Measurements from ENCODE around the gene MCF2L. TPM values are rescaled to one million over a fixed set of nuclear protein-coding genes. Genes with fewer than 3 reads are reported as not detected.

Gene MCF2L
- total RNA-seq, 1 donor from 2014 or later: 5.6 TPM

GRCh38 chr13:113034451-113035212, 65.6 kb downstream of the MCF2L start:
- H3K4me3 Mint-ChIP-seq (ENCODE audit: unreplicated experiment): no peak overlapping the region
- no peak for DNase-seq (ENCODE audit: extremely low spot score, unreplicated experiment)
- TF ChIP-seq CTCF (IDR thresholded peaks at IDR 0.05): peak; percentile 82
- no peak overlapping the region for H3K27ac Mint-ChIP-seq (ENCODE audit: unreplicated experiment)
- peaks cover 17% of the 10 kb centered on the region for H3K27me3 Mint-ChIP-seq (ENCODE audit: unreplicated experiment)
- peaks cover 4% of the 10 kb centered on the region for H3K36me3 Mint-ChIP-seq (ENCODE audit: unreplicated experiment)
- H3K9me3 Mint-ChIP-seq (ENCODE audit: unreplicated experiment): peaks cover 4% of the 10 kb centered on the region
- peaks cover 3% of the 10 kb centered on the region for H3K4me1 Mint-ChIP-seq (ENCODE audit: unreplicated experiment)

GRCh38 chr13:113035213-113035800, 66.3 kb downstream of the MCF2L start:
- no peak for DNase-seq (ENCODE audit: extremely low spot score, unreplicated experiment)
- peaks cover 17% of the 10 kb centered on the region for H3K27me3 Mint-ChIP-seq (ENCODE audit: unreplicated experiment)
- TF ChIP-seq CTCF (IDR thresholded peaks at IDR 0.05): no peak
- H3K36me3 Mint-ChIP-seq (ENCODE audit: unreplicated experiment): peaks cover 4% of the 10 kb centered on the region
- no peak overlapping the region for H3K27ac Mint-ChIP-seq (ENCODE audit: unreplicated experiment)
- peaks cover 3% of the 10 kb centered on the region for H3K4me1 Mint-ChIP-seq (ENCODE audit: unreplicated experiment)
- H3K4me3 Mint-ChIP-seq (ENCODE audit: unreplicated experiment): no peak overlapping the region
- H3K9me3 Mint-ChIP-seq (ENCODE audit: unreplicated experiment): peaks cover 4% of the 10 kb centered on the region

GRCh38 chr13:113036401-113036800, 67.4 kb downstream of the MCF2L start:
- DNase-seq (ENCODE audit: extremely low spot score, unreplicated experiment): no peak
- no peak overlapping the region for H3K27ac Mint-ChIP-seq (ENCODE audit: unreplicated experiment)
- H3K4me3 Mint-ChIP-seq (ENCODE audit: unreplicated experiment): no peak overlapping the region
- peaks cover 3% of the 10 kb centered on the region for H3K4me1 Mint-ChIP-seq (ENCODE audit: unreplicated experiment)
- peaks cover 9% of the 10 kb centered on the region for H3K27me3 Mint-ChIP-seq (ENCODE audit: unreplicated experiment)
- H3K36me3 Mint-ChIP-seq (ENCODE audit: unreplicated experiment): peaks cover 4% of the 10 kb centered on the region
- H3K9me3 Mint-ChIP-seq (ENCODE audit: unreplicated experiment): peaks cover 4% of the 10 kb centered on the region
- TF ChIP-seq CTCF (IDR thresholded peaks at IDR 0.05): no peak

GRCh38 chr13:113040031-113040430, 71.0 kb downstream of the MCF2L start:
- DNase-seq (ENCODE audit: extremely low spot score, unreplicated experiment): no peak
- Mint-ChIP-seq H3K36me3 (ENCODE audit: unreplicated experiment) (peaks cover 4% of the 10 kb centered on the region), H3K4me3 (ENCODE audit: unreplicated experiment) (no peak overlapping the region), H3K4me1 (ENCODE audit: unreplicated experiment) (peaks cover 2% of the 10 kb centered on the region), H3K27ac (ENCODE audit: unreplicated experiment) (no peak overlapping the region), H3K27me3 (ENCODE audit: unreplicated experiment) (peaks cover 14% of the 10 kb centered on the region), H3K9me3 (ENCODE audit: unreplicated experiment) (peaks cover 4% of the 10 kb centered on the region)
- no peak for TF ChIP-seq CTCF (IDR thresholded peaks at IDR 0.05)

GRCh38 chr13:113040597-113041292, 71.7 kb downstream of the MCF2L start:
- peaks cover 19% of the 10 kb centered on the region for H3K27me3 Mint-ChIP-seq (ENCODE audit: unreplicated experiment)
- no peak overlapping the region for H3K4me3 Mint-ChIP-seq (ENCODE audit: unreplicated experiment)
- H3K4me1 Mint-ChIP-seq (ENCODE audit: unreplicated experiment): no peaks in the 10 kb centered on the region
- H3K9me3 Mint-ChIP-seq (ENCODE audit: unreplicated experiment): peaks cover 4% of the 10 kb centered on the region
- no peak for TF ChIP-seq CTCF (IDR thresholded peaks at IDR 0.05)
- H3K36me3 Mint-ChIP-seq (ENCODE audit: unreplicated experiment): peaks cover 4% of the 10 kb centered on the region
- no peak overlapping the region for H3K27ac Mint-ChIP-seq (ENCODE audit: unreplicated experiment)
- DNase-seq (ENCODE audit: extremely low spot score, unreplicated experiment): no peak

Measured in osteocyte (in vitro differentiated cells).